A673 (cell line): ENCODE measurements around the gene SART3.

ENCODE experiments used
- CTCF ChIP-seq: fragments of 300-800, 200-600 bp; sonication (generic); conservative IDR thresholded peaks from 2 replicates; pipeline ENCODE4 v1.5.1; 2017; ENCODE audit warnings: low read depth, mild to moderate bottlenecking, antibody characterized with exemption, low read length, moderate library complexity, mixed read lengths
- EZH2 ChIP-seq: fragments of 200-600 bp; sonication (generic); IDR thresholded peaks from 2 replicates; pipeline ENCODE4 v1.6.1; 2017; ENCODE audit warnings: borderline replicate concordance, low read depth, mild to moderate bottlenecking, mixed read lengths, antibody characterized with exemption, low read length; ENCODE audit not compliant: poor library complexity, severe bottlenecking

- TF ChIP-seq CTCF (no peak), EZH2 (no peak)
Measured at GRCh38 chr12:108575199-108575912, 14.4 kb upstream of the SART3 start.
